NAMALWA (cell line): ENCODE results near the gene RAB9B.
"Not testable (repeated sequence)": the region's sequence is repeated elsewhere in the genome, so short reads cannot be mapped to it uniquely, and the experiment has no call there.

ENCODE experiments used
- DNase-seq: peaks from one replicate; pipeline ENCODE4 v3.0.0-alpha.2; 2015; ENCODE audit warnings: low spot score

Gene RAB9B, protein sequence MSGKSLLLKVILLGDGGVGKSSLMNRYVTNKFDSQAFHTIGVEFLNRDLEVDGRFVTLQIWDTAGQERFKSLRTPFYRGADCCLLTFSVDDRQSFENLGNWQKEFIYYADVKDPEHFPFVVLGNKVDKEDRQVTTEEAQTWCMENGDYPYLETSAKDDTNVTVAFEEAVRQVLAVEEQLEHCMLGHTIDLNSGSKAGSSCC

GRCh38 chrX:103831803-103832544 lies at the start of gene RAB9B:
Gene RAB9B (minus strand): TSS chrX:103832257. CDS start chrX:103825784, 6,473 bp downstream.
- peak; percentile 28 for DNase-seq

GRCh38 chrX:103879339-103879738 lies 47.3 kb upstream of the RAB9B start:
- DNase-seq = no peak

DNA sequence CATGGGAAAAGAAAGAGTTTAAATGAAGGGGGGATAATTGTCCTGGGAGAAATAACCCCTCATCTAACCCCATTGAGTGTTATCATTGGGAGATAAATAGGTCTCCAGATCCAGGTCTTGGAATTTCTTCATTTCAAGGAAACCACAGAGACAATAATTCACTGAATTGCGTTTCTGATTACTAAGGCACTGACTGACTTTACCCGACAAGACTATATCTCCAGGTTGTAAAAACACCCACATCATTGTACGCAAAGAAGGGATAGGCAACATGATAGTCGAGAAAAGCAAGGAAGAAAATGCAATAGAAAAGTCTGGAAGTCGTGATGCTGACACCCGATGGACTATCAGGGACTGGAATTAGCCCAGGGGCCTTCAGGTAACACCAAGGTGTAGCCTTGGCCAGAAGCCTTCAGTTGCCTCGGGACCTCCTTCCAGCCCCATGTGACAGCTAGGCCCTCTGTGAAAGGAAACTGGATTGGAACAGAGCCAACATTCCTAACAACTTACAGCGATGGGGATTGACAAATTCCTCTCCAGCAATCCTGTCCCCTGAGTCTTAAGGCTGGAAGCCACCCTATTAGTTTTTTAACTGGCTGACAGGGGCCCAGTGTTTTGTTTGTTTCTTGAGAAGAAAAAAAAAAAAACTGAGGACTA lies 46.5 kb upstream of the RAB9B start:
- no peak for DNase-seq

DNA sequence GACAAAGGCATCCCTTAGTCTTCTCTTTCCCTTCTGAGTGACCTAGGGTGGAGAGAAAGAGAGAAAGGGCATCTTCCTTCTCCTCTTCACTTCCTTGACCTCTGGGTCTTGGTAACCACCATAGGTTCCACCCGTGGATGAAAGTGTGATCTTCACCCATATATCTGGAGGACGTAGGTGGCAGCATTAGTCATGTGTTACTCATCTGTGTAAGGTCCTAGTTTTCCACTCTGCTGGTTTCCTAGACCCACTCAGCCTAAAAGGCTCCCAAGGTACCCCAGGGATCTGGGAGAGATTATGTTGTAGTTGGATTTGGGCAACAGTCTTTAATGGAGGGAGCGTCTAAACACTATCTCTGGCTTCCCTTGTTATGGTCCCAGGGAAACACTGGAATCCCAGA lies 45.5 kb upstream of the RAB9B start:
- DNase-seq = no peak

DNA sequence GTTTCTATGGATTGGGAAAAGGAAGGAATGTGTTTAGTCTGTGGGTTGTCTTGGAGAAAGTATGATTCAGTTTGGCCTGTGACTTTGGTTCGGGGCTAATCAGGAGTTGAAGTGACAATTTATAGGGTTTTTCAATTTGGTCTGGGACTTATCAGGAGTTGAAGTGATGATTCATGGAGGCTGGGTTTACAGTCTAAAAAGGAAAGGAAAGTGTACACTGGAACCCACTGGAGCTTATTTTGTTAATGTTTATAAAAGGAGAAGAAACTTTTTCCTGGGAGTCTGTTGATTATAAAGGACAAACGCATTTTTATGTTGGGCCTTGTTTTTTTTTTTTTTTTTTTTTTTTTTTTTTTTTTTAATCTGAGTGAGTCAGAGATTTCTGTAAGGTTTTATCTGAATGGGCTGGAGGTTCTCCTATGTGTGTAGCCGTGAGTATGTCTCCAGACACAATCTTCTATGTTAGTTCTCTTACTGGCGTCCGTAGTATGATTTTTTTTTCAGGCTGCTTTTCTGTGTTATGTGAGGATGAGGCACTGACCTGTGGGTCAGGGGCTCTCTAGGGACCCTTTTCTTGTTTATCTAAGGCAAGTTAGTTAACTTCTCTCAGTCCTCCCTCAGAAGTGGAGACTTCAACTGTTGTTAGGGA lies 33.0 kb upstream of the RAB9B start:
- DNase-seq = no peak

DNA sequence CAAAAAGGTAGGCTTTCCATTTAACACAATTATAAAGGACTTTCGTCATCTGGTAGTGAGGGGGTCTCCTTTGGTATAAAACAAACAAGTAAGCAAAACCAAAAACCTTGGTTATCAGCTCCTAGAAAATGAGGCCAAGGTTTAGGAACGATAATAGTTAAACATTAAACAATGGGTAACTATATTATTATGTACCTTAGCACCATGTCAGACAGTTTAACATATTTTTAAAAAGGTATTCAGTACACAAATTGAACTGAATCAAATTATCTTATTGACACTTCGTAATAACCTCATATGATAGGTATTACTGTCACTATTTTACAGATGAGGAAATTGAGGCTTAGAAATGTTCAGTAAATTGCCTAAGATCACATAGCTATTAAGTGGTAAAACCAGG lies 32.1 kb upstream of the RAB9B start:
- no peak for DNase-seq

DNA sequence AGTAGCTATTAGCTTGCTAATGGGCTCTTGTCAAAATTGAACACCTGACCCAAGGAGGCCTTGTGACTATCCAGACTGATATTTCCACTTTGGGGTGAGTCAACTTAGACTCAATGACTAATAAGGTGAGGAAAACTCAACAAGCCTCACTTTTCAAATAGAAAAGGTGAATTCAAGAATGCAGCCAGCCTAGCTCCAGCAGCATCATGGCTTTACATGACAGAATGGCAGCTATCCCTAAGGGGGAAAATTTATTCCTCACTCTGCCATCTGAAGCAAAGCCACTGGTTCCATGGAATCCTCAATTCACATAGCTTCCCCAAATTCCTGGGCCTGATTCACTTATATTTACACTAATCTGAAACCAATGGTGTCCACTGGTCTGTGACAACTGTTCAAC lies 29.1 kb upstream of the RAB9B start:
- no peak for DNase-seq

DNA sequence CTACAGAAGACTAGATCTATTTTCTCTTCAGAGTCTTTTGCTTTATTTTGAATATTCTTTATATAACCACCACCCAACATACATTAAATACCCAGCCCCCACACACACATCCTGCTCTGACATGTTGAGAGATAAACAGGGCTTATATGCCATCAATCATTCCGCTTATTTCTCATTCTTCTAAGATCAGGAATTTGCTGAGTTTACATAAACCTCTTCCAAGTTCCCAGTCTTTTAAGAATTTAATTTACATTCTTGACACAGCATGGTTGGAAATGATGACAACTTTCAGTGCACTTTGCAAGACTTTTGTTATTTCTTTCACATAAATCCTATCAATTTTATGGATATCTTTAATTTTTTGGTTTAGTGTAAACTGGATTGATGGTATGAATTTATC lies 17.5 kb upstream of the RAB9B start:
- DNase-seq = no peak

GRCh38 chrX:103847174-103847870 lies 15.3 kb upstream of the RAB9B start:
- no peak for DNase-seq

GRCh38 chrX:103846386-103846785 lies 14.3 kb upstream of the RAB9B start:
- DNase-seq = no peak

DNA sequence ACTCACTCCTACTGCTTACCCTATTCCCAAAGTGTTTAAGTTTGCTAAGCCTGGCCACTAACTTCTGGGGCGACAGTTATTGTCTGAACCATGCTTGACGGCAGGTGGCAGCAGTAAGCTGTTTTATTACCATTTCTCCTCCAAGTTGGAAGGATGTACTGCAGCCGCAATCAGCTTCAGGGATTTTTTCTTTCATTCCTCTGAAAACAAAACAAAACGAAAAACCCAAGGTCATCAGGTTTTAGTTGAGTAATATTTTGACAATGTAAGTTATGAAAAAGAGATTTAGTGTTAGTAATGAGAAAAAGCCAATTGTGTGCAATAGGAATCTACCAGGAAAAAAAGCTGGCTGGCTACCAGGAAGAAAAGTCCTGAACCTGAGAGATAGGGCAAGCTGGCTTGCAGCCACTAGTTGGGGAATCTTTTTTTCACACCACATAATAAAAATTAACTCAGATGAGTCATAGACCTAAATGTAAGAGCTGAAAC lies 13.2 kb upstream of the RAB9B start:
- DNase-seq = peak; percentile 59

GRCh38 chrX:103839404-103839803 lies 7.3 kb upstream of the RAB9B start:
- DNase-seq = no peak

DNA sequence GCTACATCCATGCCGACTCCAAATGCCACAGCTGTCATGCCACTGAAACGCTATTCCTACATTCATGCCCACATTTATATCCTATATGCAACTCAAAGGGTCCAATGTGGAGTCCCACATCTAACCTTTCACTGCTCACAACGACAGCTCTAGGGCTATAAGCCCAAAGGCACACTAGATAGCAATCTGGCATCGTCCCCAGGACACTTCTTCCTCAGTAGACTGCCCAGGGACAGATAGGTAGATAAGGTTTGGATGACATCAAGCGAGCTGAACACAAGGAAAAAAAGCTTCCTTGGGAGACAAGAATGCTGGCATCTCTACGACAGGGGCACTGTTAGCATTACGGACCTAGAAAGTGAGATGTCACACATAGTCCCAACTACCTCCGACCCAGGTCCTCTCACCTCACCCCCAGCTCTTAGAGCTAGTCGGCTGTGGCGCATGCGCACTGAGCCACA lies 685 bp downstream of the RAB9B start:
- peak; percentile 72 for DNase-seq

DNA sequence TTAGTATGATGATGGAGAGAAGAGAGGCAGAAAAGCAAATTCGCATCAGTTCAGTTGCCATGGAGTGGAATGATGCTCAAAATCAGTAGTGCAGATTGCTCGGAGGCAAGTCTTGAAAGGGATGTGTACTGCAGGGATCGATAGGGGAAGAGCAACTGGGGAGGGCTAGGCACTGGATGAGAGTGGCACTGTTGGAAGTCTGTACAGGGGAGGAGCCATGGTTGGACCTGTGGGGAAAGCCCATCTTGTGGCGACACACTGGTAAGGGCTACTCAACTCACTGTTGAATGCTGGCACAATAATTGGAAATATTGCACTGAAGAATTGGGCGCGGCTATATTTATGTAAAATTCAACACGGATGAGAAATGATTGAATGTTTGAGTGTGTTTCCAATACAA lies 1.2 kb downstream of the RAB9B start:
- no peak for DNase-seq

DNA sequence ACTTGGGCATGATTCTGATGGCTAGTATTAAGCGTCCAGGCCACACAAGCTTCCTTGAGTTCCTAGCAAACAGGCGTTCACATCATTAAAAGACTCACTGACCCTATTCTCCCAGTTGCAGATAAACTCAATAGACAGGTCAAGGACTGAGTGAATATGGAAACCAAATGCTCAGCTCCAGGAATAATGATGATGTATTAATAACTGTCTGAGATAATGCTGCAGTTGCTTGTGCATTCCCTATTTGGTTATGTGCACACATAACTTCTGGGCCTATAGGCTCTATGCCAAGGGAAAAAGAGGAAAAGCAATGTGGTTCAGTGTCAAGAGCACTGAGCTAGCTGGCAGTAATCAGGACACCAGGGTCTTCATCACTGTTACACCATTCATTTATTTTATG lies 3.5 kb downstream of the RAB9B start:
- no peak for DNase-seq

- no peak for DNase-seq
These were observed 6.2 kb downstream of the RAB9B start for GRCh38 chrX:103825881-103826280.

DNA sequence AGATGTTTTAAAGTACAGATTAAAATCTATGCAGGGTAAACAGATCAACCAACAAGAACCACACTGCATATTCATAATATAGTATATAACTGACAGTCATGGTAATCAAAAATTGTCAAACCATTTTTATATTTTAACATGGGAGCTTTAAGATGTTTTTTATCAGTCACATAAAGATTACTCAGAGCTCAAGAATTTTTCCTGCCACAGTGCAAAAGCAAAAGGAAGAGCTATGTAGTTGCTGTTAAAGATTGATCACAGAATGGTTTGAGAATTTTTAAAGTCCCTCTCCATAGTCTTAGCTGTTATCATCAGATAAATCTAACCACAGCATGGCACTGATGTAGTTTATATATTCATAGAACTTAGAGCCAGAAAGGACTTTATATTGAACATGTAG lies 8.5 kb downstream of the RAB9B start:
- no peak for DNase-seq

DNA sequence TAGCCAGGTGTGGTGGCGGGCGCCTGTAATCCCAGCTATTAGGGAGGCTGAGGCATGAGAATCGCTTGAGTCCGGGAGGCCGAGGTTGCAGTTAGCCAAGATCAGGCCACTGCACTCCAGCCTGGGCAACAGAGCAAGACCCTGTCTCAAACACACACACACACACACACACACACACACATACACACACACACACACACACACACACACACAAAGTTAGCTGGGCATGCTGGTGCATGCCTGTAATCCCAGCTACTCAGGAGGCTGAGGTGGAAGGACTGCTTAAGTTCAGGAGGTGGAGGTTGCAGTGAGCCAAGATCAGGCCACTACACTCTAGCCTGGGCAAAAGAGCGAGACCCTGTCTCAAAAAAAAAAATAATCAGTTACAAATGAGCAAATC lies 11.3 kb downstream of the RAB9B start:
- DNase-seq = not testable (repeated sequence)

- DNase-seq = no peak
These were observed 13.0 kb downstream of the RAB9B start for GRCh38 chrX:103818842-103819619.

- DNase-seq = peak; percentile 73
These were observed 14.6 kb downstream of the RAB9B start for GRCh38 chrX:103817502-103817901.

DNA sequence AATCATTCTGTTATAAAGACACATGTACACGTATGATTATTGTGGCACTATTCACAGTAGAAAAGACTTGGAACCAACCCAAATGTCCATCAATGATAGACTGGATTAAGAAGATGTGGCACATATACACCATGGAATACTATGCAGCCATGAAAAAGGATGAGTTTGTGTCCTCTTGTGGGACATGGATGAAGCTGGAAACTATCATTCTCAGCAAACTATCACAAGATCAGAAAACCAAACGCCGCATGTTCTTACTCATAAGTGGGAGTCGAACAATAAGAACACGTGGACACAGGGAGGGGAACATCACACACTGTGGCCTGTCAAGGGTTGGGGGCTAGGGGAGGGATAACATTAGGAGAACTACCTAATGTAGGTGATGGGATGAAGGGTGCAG lies 15.0 kb downstream of the RAB9B start:
- not testable (repeated sequence) for DNase-seq
